GM18951 (cell line): ENCODE data around the gene CCDC179.

Experiments
- POLR2A ChIP-seq: IDR thresholded peaks from 4 replicates; pipeline ENCODE4 v1.6.1; 2011; ENCODE audit warnings: mild to moderate bottlenecking; ENCODE audit not compliant: insufficient read length, insufficient read depth; ENCODE audit errors: extremely low read depth
- in situ Hi-C: fragments of 300-500 bp; cut with MboI; formaldehyde crosslinking; loops from one replicate; pipeline ENCODE4 v1.12.0; 2022; ENCODE audit warnings: low sequenced_read_pairs, mixed read lengths, inconsistent platforms; ENCODE audit not compliant: unreplicated experiment

Gene CCDC179

GRCh38 chr11:22860241-22860640 lies at the start of gene CCDC179:
CCDC179 (minus strand) TSS chr11:22860474; CDS start chr11:22860421, 53 bp downstream.
- no peak for TF ChIP-seq POLR2A

GRCh38 chr11:22903782-22904181 lies 43.5 kb upstream of the CCDC179 start:
- no peak for TF ChIP-seq POLR2A
- in situ Hi-C loops: no loop called here

More at GRCh38 chr11:22860241-22860640, at the start of gene CCDC179:
- in situ Hi-C loops: no loop called here

- TF ChIP-seq POLR2A: no peak
- in situ Hi-C loops: no loop called here
Observed at GRCh38 chr11:22901603-22902002, 41.3 kb upstream of the CCDC179 start.

DNA sequence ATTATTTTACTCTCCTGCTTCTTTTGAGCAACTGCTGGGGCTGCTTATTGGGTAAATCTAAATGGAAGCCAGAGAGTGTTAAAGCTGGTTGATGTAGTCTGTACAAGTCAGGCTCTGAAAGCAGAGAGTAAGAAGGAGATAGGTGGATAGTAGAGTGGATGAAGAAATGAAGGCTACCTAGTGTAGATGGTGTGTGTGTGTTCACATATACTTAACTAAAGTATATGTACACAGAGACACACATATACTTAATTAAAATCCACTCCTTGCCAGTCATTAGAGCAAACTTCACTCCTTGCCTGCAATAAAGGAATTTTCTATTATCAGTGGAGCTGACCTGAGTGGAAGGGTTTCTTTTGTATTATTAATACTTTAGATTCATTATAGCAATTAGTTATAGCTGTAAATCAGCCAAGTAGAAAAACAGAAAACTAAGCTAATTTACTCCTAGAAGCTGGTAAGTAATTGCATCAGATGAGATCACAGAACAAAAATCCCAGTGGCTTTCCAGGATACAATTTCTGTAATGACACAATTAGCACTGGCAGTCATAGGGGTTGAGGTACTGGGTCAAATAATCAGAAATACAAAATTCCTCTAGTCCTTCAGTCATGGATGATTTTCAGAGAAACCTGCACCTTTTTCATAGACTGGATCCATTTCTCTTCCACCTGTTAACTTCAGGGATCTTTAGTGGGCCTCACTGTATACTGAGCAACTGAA lies 40.7 kb upstream of the CCDC179 start:
- TF ChIP-seq POLR2A: no peak
- in situ Hi-C loops: no loop called here

- in situ Hi-C loops: loop anchor here (25.0 kb wide), 1 partner anchor 614 kb away; no protein-coding TSS in a partner anchor
- TF ChIP-seq POLR2A: no peak
Observed at GRCh38 chr11:22898036-22898435, 37.8 kb upstream of the CCDC179 start.

GRCh38 chr11:22890227-22890626 lies 30.0 kb upstream of the CCDC179 start:
- in situ Hi-C loops: loop anchor here (25.0 kb wide), 1 partner anchor 622 kb away; no protein-coding TSS in a partner anchor
- no peak for TF ChIP-seq POLR2A

GRCh38 chr11:22884217-22884616 lies 23.9 kb upstream of the CCDC179 start:
- in situ Hi-C loops: loop anchor here (25.0 kb wide), 1 partner anchor 628 kb away; no protein-coding TSS in a partner anchor
- TF ChIP-seq POLR2A: no peak

DNA sequence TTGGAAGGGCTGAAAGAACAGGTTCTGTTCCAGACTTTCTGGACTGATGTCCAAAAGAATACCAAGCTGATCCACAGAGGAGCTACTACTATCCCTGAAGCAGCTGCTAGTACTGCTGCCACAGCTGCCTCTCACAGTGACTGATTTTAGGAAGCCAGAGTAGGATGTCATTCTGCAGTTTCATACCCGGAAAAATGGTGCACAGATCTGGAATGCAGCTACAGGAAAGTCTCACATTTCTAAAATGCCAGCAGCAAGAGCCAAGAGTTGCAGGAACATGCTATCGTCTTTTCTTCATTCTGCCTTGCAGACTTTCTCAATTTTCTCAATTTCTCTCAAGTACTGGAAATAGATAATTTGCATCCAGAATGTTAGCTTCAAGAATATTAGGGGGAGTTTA lies 19.4 kb upstream of the CCDC179 start:
- no peak for TF ChIP-seq POLR2A
- in situ Hi-C loops: loop anchor here (25.0 kb wide), 1 partner anchor 633 kb away; no protein-coding TSS in a partner anchor

GRCh38 chr11:22878604-22879003 lies 18.3 kb upstream of the CCDC179 start:
- TF ChIP-seq POLR2A: no peak
- in situ Hi-C loops: loop anchor here (25.0 kb wide), 1 partner anchor 634 kb away; no protein-coding TSS in a partner anchor

- TF ChIP-seq POLR2A: no peak
- in situ Hi-C loops: loop anchor here (25.0 kb wide), 1 partner anchor 634 kb away; no protein-coding TSS in a partner anchor
Observed at GRCh38 chr11:22878039-22878438, 17.8 kb upstream of the CCDC179 start.

- no peak for TF ChIP-seq POLR2A
Observed at GRCh38 chr11:22875869-22876473, 15.7 kb upstream of the CCDC179 start.

DNA sequence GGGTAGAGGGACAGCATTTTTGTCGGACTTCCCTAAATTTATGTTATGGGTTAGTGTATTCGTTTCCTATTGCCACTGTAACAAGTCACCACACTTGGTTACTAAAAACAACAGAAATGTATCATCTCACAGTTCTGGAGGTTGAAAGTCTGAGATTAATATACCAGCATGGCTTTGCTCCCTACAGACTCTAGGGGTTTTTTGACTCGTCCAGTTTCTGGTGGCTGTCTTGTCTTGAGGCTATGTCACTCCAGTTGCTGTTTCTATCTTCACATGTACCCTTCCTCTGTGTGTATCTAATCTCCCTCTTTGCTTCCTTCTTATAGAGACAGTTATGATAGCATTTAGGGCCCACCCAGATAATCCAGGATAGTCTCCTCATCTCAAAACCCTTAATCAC lies 9.1 kb upstream of the CCDC179 start:
- in situ Hi-C loops: no loop called here
- TF ChIP-seq POLR2A: no peak

More at GRCh38 chr11:22875869-22876473, 15.7 kb upstream of the CCDC179 start:
- in situ Hi-C loops: loop anchor here (25.0 kb wide), 1 partner anchor 636 kb away; no protein-coding TSS in a partner anchor

GRCh38 chr11:22859756-22860155 lies 518 bp downstream of the CCDC179 start:
- in situ Hi-C loops: no loop called here
- no peak for TF ChIP-seq POLR2A
